KMS-11 (cell line): Measurements from ENCODE around the gene KTN1.

Experiments
- H2AFZ ChIP-seq: fragments of 200-600 bp; sonication (generic); 2 replicates; pipeline ENCODE4 v1.6.1; 2016; ENCODE audit warnings: antibody characterized with exemption, mixed run types, low read depth
- H3K27ac ChIP-seq: fragments of 200-600 bp; sonication (generic); 2 replicates; pipeline ENCODE4 v1.6.1; 2016; ENCODE audit warnings: mild to moderate bottlenecking, mixed run types
- H3K27me3 ChIP-seq: fragments of 200-600 bp; sonication (generic); 2 replicates; pipeline ENCODE4 v1.6.1; 2017; ENCODE audit warnings: mild to moderate bottlenecking, low read depth, mixed run types, moderate library complexity; ENCODE audit not compliant: insufficient read depth
- H3K36me3 ChIP-seq: fragments of 200-600 bp; sonication (generic); 2 replicates; pipeline ENCODE4 v1.6.1; 2017; ENCODE audit warnings: mild to moderate bottlenecking, mixed run types; ENCODE audit not compliant: insufficient read depth
- H3K4me1 ChIP-seq: fragments of 200-600 bp; sonication (generic); 2 replicates; pipeline ENCODE4 v1.6.1; 2016; ENCODE audit warnings: mild to moderate bottlenecking, low read depth, mixed run types; ENCODE audit not compliant: poor library complexity, severe bottlenecking
- H3K4me2 ChIP-seq: fragments of 200-600 bp; sonication (generic); 2 replicates; pipeline ENCODE4 v1.7.0; 2016; ENCODE audit warnings: mild to moderate bottlenecking, mixed run types
- H3K4me3 ChIP-seq: fragments of 200-600 bp; sonication (generic); IDR thresholded peaks from 2 replicates; pipeline ENCODE4 v1.6.1; 2017; ENCODE audit warnings: low read depth, low read length, mixed read lengths; ENCODE audit not compliant: insufficient read depth
- H3K79me2 ChIP-seq: fragments of 200-600 bp; sonication (generic); 2 replicates; pipeline ENCODE4 v1.6.1; 2016; ENCODE audit warnings: low read depth, mixed run types; ENCODE audit not compliant: insufficient read depth
- H3K9ac ChIP-seq: fragments of 200-600 bp; sonication (generic); 2 replicates; pipeline ENCODE4 v1.6.1; 2016; ENCODE audit warnings: mild to moderate bottlenecking, mixed run types
- H4K20me1 ChIP-seq: fragments of 200-600 bp; sonication (generic); 2 replicates; pipeline ENCODE4 v1.6.1; 2016; ENCODE audit warnings: mild to moderate bottlenecking, mixed run types; ENCODE audit not compliant: insufficient read depth
- CTCF ChIP-seq: fragments of 200-600 bp; sonication (generic); conservative IDR thresholded peaks from 2 replicates; pipeline ENCODE4 v1.6.1; 2017; ENCODE audit warnings: low read depth, mild to moderate bottlenecking, antibody characterized with exemption, low read length, moderate library complexity, mixed read lengths

KTN1 gene

GRCh38 chr14:55571125-55571889 is 8.7 kb upstream of the KTN1 start:
- H4K20me1 ChIP-seq, result no peaks in the 10 kb centered on the region
- no peak overlapping the region for H3K4me3 ChIP-seq
- no peaks in the 10 kb centered on the region for H3K4me1 ChIP-seq
- no peaks in the 10 kb centered on the region for H3K27me3 ChIP-seq
- H3K79me2 ChIP-seq, result no peaks in the 10 kb centered on the region
- H3K4me2 ChIP-seq, result no peak overlapping the region
- no peak for TF ChIP-seq CTCF
- H3K9ac ChIP-seq, result no peak overlapping the region
- no peak overlapping the region for H2AFZ ChIP-seq
- no peak overlapping the region for H3K27ac ChIP-seq
- H3K36me3 ChIP-seq, result no peaks in the 10 kb centered on the region

GRCh38 chr14:55572578-55572977 is 7.4 kb upstream of the KTN1 start:
- H3K4me1 ChIP-seq, result no peaks in the 10 kb centered on the region
- H2AFZ ChIP-seq, result no peak overlapping the region
- no peaks in the 10 kb centered on the region for H4K20me1 ChIP-seq
- no peak overlapping the region for H3K9ac ChIP-seq
- H3K27me3 ChIP-seq, result no peaks in the 10 kb centered on the region
- H3K79me2 ChIP-seq, result no peaks in the 10 kb centered on the region
- H3K4me2 ChIP-seq, result no peak overlapping the region
- H3K27ac ChIP-seq, result no peak overlapping the region
- no peak overlapping the region for H3K4me3 ChIP-seq
- no peaks in the 10 kb centered on the region for H3K36me3 ChIP-seq
- no peak for TF ChIP-seq CTCF

DNA sequence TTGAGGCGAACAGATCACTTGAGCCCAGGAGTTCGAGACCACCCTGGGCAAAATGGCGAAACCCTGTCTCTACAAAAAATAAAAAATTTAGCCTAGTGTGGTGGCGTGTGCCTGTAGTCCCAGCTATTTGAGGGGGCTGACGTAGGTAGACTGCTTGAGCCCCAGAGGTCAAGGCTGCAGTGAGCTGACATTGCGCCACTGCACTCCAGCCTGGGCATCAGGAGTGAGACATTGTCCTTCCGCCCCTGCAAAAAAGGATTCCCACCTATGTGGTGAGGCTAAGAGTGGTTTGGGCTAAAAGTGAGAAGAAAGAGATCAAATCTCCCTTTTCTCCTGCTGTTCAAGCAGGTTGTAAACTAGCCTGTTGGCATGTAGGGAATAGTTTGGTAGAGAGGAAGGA is 5.0 kb upstream of the KTN1 start:
- Histone ChIP-seq H3K27ac (no peak overlapping the region), H3K4me1 (no peaks in the 10 kb centered on the region), H4K20me1 (no peaks in the 10 kb centered on the region), H2AFZ (no peak overlapping the region), H3K79me2 (no peaks in the 10 kb centered on the region), H3K4me3 (no peak overlapping the region), H3K36me3 (no peaks in the 10 kb centered on the region), H3K4me2 (no peak overlapping the region), H3K9ac (no peak overlapping the region), H3K27me3 (no peaks in the 10 kb centered on the region)
- no peak for TF ChIP-seq CTCF

GRCh38 chr14:55577229-55577628 is 2.8 kb upstream of the KTN1 start:
- H3K4me1 ChIP-seq, result peaks cover 10% of the 10 kb centered on the region
- no peak overlapping the region for H3K27ac ChIP-seq
- no peak overlapping the region for H3K4me2 ChIP-seq
- no peak overlapping the region for H3K4me3 ChIP-seq
- H4K20me1 ChIP-seq, result no peaks in the 10 kb centered on the region; the same call in 1 of the 2 replicates
- TF ChIP-seq CTCF, result no peak
- no peak overlapping the region for H2AFZ ChIP-seq
- peaks cover 17% of the 10 kb centered on the region for H3K79me2 ChIP-seq
- H3K27me3 ChIP-seq, result no peaks in the 10 kb centered on the region
- no peaks in the 10 kb centered on the region for H3K36me3 ChIP-seq
- no peak overlapping the region for H3K9ac ChIP-seq
